ENCODE measurements around the gene ATOH8. TPM values are rescaled to one million over a fixed set of nuclear protein-coding genes. Genes with fewer than 3 reads are reported as not detected.

The ATOH8 gene
- total and polyA plus RNA-seq, 11 donors, result 11.8 to 103 (median 19.0) TPM

DNA sequence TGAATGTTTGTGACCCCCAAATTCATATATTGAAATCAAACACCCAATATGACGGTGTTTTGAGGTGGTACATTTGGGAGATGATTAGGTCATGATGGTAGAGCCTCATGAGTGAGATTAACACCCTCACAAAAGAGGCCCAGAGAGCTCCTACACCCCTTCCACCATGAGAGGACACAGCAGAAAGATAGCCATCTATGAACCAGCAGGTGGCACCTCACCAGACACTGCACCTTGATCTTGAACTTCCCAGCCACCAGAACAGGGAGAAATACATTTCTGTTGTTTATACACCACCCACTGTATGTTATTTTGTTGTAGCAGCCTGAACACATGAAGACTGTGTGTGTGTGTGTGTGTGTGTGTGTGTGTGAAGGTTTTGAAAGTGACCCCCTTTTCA is 76.9 kb downstream of the ATOH8 start:
- Histone ChIP-seq H3K27me3 (no peaks in the 10 kb centered on the region), H3K36me3 (no peaks in the 10 kb centered on the region), H3K4me1 (peaks cover 0 to 9% (median 5%) of the 10 kb centered on the region in 12 donors), H3K4me3 (no peak overlapping the region), H3K27ac (no peak overlapping the region), H3K9me3 (peaks cover 0 to 3% (median 0%) of the 10 kb centered on the region in 12 donors)
- ATAC-seq (no peak), DNase-seq (no peak)
- TF ChIP-seq CTCF (IDR thresholded peaks at IDR 0.05), result no peak
- TF ChIP-seq POLR2A (IDR thresholded peaks at IDR 0.05), result no peak
- WGBS, 4 donors, result 0 to 100% (median 44%) methylated on average over 1 of the region's 1 CpG
- intact Hi-C loops (cut with DNase I), result loop anchor here in 1 of 10 donors (10.0 kb wide), 1 partner anchor 54 kb away; the partner anchor contains the start of gene ST3GAL5

- intact Hi-C loops (cut with DNase I), result loop anchor here in 1 of 10 donors (10.0 kb wide), 1 partner anchor 53 kb away; the partner anchor contains the start of gene ST3GAL5
- Histone ChIP-seq H3K27ac (no peak overlapping the region), H3K36me3 (no peaks in the 10 kb centered on the region), H3K4me3 (no peak overlapping the region), H3K9me3 (peaks cover 0 to 8% (median 0%) of the 10 kb centered on the region in 12 donors), H3K4me1 (peaks cover 0 to 9% (median 5%) of the 10 kb centered on the region in 12 donors), H3K27me3 (no peaks in the 10 kb centered on the region)
- no peak for ATAC-seq
- TF ChIP-seq CTCF (IDR thresholded peaks at IDR 0.05), result no peak
- WGBS, 4 donors, result 89 to 95% (median 93%) methylated on average over 2 of the region's 2 CpGs
- DNase-seq, result no peak
These were observed 77.9 kb downstream of the ATOH8 start for GRCh38 chr2:85831735-85832134.

DNA sequence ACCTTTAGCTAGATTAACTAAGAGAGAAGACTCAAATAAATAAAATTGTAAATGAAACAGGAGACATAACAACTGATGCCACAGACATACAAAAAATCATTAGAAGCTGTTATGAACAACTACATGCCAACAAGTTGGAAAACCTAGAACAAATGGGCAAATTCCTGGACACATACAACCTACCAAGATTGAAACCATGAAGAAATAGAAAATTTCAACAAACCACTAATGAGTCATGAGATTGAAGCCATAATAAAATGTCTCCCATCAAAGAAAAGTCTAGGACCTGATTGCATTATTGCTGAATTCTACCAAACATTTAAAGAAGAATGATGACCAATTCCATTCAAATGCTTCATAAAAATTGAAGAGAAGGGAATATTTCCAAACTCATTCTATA is 80.7 kb downstream of the ATOH8 start:
- H3K9me3 ChIP-seq, result peaks cover 0 to 8% (median 0%) of the 10 kb centered on the region in 12 donors
- H3K36me3 ChIP-seq, result peaks cover 0 to 7% (median 0%) of the 10 kb centered on the region in 9 donors
- no peak for TF ChIP-seq POLR2A (IDR thresholded peaks at IDR 0.05)
- TF ChIP-seq CTCF (IDR thresholded peaks at IDR 0.05), result no peak
- intact Hi-C loops (cut with DNase I), result loop anchor here in 1 of 10 donors (10.0 kb wide), 1 partner anchor 50 kb away; the partner anchor contains the start of gene ST3GAL5
- no peak for ATAC-seq
- DNase-seq, result no peak
- no peak overlapping the region for H3K27ac ChIP-seq
- no peaks in the 10 kb centered on the region for H3K27me3 ChIP-seq
- H3K4me3 ChIP-seq, result no peak overlapping the region
- no peaks in the 10 kb centered on the region for H3K4me1 ChIP-seq

Small RNA genes within 50 kb of the gene (microRNA-seq; reads per million reads assigned to microRNA genes)
- gene MIR6071, result 0 reads per million in 4 donors

Other genes with a start within 250 kb of the ATOH8 start
- gene MAT2A, start 214.8 kb upstream of the ATOH8 start, total RNA-seq, result 100 to 1,000 TPM in 7 of 9 donors, 10 to 100 TPM in 2; 66.0 to 218 (median 128) TPM
- 100 to 1,000 TPM in 1 of 2 donors, 10 to 100 TPM in 1; 72.3 to 131 TPM for gene MAT2A, start 214.8 kb upstream of the ATOH8 start, polyA plus RNA-seq
- 10 to 100 TPM; 13.2 to 30.7 (median 20.8) TPM for gene GGCX, start 192.5 kb upstream of the ATOH8 start, total RNA-seq
- gene GGCX, start 192.5 kb upstream of the ATOH8 start, polyA plus RNA-seq, result 10 to 100 TPM; 12.6 to 28.7 TPM
- gene VAMP8, start 176.4 kb upstream of the ATOH8 start, total RNA-seq, result 100 to 1,000 TPM in 1 of 9 donors, 10 to 100 TPM in 4, 1 to 10 TPM in 4; 5.4 to 103 (median 10.1) TPM
- 10 to 100 TPM; 13.8 to 21.7 TPM for gene VAMP8, start 176.4 kb upstream of the ATOH8 start, polyA plus RNA-seq
- gene VAMP5, start 169.6 kb upstream of the ATOH8 start, total RNA-seq, result 100 to 1,000 TPM in 1 of 9 donors, 10 to 100 TPM in 8; 21.0 to 186 (median 36.6) TPM
- 10 to 100 TPM; 65.4 to 81.9 TPM for gene VAMP5, start 169.6 kb upstream of the ATOH8 start, polyA plus RNA-seq
- gene RNF181, start 158.2 kb upstream of the ATOH8 start, total RNA-seq, result 100 to 1,000 TPM in 4 of 9 donors, 10 to 100 TPM in 5; 77.7 to 208 (median 92.0) TPM
- gene RNF181, start 158.2 kb upstream of the ATOH8 start, polyA plus RNA-seq, result 100 to 1,000 TPM; 165 to 235 TPM
- gene TMEM150A, start 151.3 kb upstream of the ATOH8 start, total RNA-seq, result 10 to 100 TPM in 5 of 9 donors, 1 to 10 TPM in 4; 6.4 to 20.8 (median 11.5) TPM
- 10 to 100 TPM; 10.5 to 14.1 TPM for gene TMEM150A, start 151.3 kb upstream of the ATOH8 start, polyA plus RNA-seq
- gene C2orf68, start 141.9 kb upstream of the ATOH8 start, total RNA-seq, result 10 to 100 TPM; 12.0 to 38.2 (median 29.1) TPM
- gene C2orf68, start 141.9 kb upstream of the ATOH8 start, polyA plus RNA-seq, result 10 to 100 TPM; 14.3 to 37.3 TPM
- gene USP39, start 137.8 kb upstream of the ATOH8 start, total RNA-seq, result 10 to 100 TPM; 26.0 to 55.6 (median 30.5) TPM
- gene USP39, start 137.8 kb upstream of the ATOH8 start, polyA plus RNA-seq, result 10 to 100 TPM; 24.3 to 47.1 TPM
- under 1 TPM in 1 of 9 donors, not detected in 8; 0.23 TPM for gene SFTPB, start 85.8 kb upstream of the ATOH8 start, total RNA-seq
- gene SFTPB, start 85.8 kb upstream of the ATOH8 start, polyA plus RNA-seq, result under 1 TPM in 1 of 2 donors, not detected in 1; 0.83 TPM
- gene GNLY, start 59.6 kb upstream of the ATOH8 start, total RNA-seq, result 10 to 100 TPM in 1 of 9 donors, 1 to 10 TPM in 4, under 1 TPM in 2, not detected in 2; 0.29 to 47.1 (median 2.1) TPM
- 1 to 10 TPM; 1.3 to 2.3 TPM for gene GNLY, start 59.6 kb upstream of the ATOH8 start, polyA plus RNA-seq
- gene ST3GAL5, start 135.0 kb downstream of the ATOH8 start, total RNA-seq, result 10 to 100 TPM in 2 of 9 donors, 1 to 10 TPM in 7; 2.0 to 21.1 (median 4.0) TPM
- 1 to 10 TPM; 3.2 to 4.3 TPM for gene ST3GAL5, start 135.0 kb downstream of the ATOH8 start, polyA plus RNA-seq

Data from heart left ventricle (tissue), 16 donors.